Mesothelial cell of epicardium (in vitro differentiated cells): ENCODE results near the gene PIK3IP1. TPM values are rescaled to one million over a fixed set of nuclear protein-coding genes. Genes with fewer than 3 reads are reported as not detected.

Experiments used
- DNase-seq, 2 experiments: peaks; one replicate each; pipeline ENCODE4 v3.0.0; 2021; ENCODE audit warnings: low spot score in 2 of 2; ENCODE audit not compliant: unreplicated experiment in 2 of 2
- H3K27ac Mint-ChIP-seq: 2 replicates; pipeline ENCODE4 v1.8.0; 2021; ENCODE audit warnings: mixed read lengths
- H3K27me3 Mint-ChIP-seq: 2 replicates; pipeline ENCODE4 v1.8.0; 2021; ENCODE audit warnings: low read depth, mixed read lengths
- H3K36me3 Mint-ChIP-seq: 2 replicates; pipeline ENCODE4 v1.8.0; 2021; ENCODE audit warnings: mixed read lengths
- H3K4me1 Mint-ChIP-seq: 2 replicates; pipeline ENCODE4 v1.8.0; 2021; ENCODE audit warnings: mixed read lengths
- H3K4me3 Mint-ChIP-seq: 2 replicates; pipeline ENCODE4 v1.8.0; 2021; ENCODE audit warnings: mild to moderate bottlenecking, moderate library complexity, mixed read lengths
- H3K9me3 Mint-ChIP-seq: 2 replicates; pipeline ENCODE4 v1.8.0; 2021; ENCODE audit warnings: mixed read lengths
- CTCF ChIP-seq: fragments of 200-600 bp; sonication (generic); IDR thresholded peaks from one replicate; pipeline ENCODE4 v1.5.0; 2021; ENCODE audit warnings: antibody characterized with exemption; ENCODE audit not compliant: unreplicated experiment
- total RNA-seq: library from RNA; stranded (reverse); gene quantifications from 3 replicates; pipeline ENCODE4 v1.2.1, GENCODE V29; 2021

PIK3IP1 gene
- total RNA-seq, 1 donor from 2014 or later: 19.1 TPM

- Mint-ChIP-seq H3K4me3 (no peak overlapping the region), H3K27me3 (no peaks in the 10 kb centered on the region), H3K27ac (peak overlapping the region; percentile 72), H3K4me1 (peaks cover 13% of the 10 kb centered on the region), H3K9me3 (no peaks in the 10 kb centered on the region), H3K36me3 (peaks cover 59% of the 10 kb centered on the region)
- no peak for DNase-seq
- TF ChIP-seq CTCF: no peak
These were observed 21.3 kb downstream of the PIK3IP1 start for GRCh38 chr22:31271026-31271425.

- H3K4me3 Mint-ChIP-seq: no peak overlapping the region
- H3K27ac Mint-ChIP-seq: peak overlapping the region; percentile 28
- H3K4me1 Mint-ChIP-seq: peaks cover 7% of the 10 kb centered on the region
- H3K9me3 Mint-ChIP-seq: no peaks in the 10 kb centered on the region
- H3K27me3 Mint-ChIP-seq: no peaks in the 10 kb centered on the region
- no peak for TF ChIP-seq CTCF
- no peak for DNase-seq
- H3K36me3 Mint-ChIP-seq: peaks cover 62% of the 10 kb centered on the region
These were observed 22.3 kb downstream of the PIK3IP1 start for GRCh38 chr22:31269892-31270579.

GRCh38 chr22:31268281-31268680 lies 24.0 kb downstream of the PIK3IP1 start:
- Mint-ChIP-seq H3K27ac (no peak overlapping the region), H3K27me3 (no peaks in the 10 kb centered on the region), H3K4me3 (no peak overlapping the region), H3K4me1 (peaks cover 5% of the 10 kb centered on the region), H3K36me3 (peaks cover 60% of the 10 kb centered on the region), H3K9me3 (no peaks in the 10 kb centered on the region)
- DNase-seq: no peak
- TF ChIP-seq CTCF: no peak

GRCh38 chr22:31263896-31264640 lies 28.2 kb downstream of the PIK3IP1 start:
- no peaks in the 10 kb centered on the region for H3K27me3 Mint-ChIP-seq
- peak overlapping the region; percentile 6 for H3K27ac Mint-ChIP-seq
- DNase-seq: no peak
- H3K4me1 Mint-ChIP-seq: no peaks in the 10 kb centered on the region
- peaks cover 65% of the 10 kb centered on the region for H3K36me3 Mint-ChIP-seq
- TF ChIP-seq CTCF: no peak
- no peaks in the 10 kb centered on the region for H3K9me3 Mint-ChIP-seq
- H3K4me3 Mint-ChIP-seq: no peak overlapping the region

- Mint-ChIP-seq H3K4me3 (no peak overlapping the region), H3K4me1 (no peaks in the 10 kb centered on the region), H3K27ac (no peak overlapping the region), H3K36me3 (peaks cover 62% of the 10 kb centered on the region), H3K27me3 (no peaks in the 10 kb centered on the region), H3K9me3 (no peaks in the 10 kb centered on the region)
- no peak for TF ChIP-seq CTCF
- no peak for DNase-seq
These were observed 29.8 kb downstream of the PIK3IP1 start for GRCh38 chr22:31262312-31263133.
